GM10266 (cell line): Measurements from ENCODE around the gene NUBP2.

ENCODE experiments used
- DNase-seq: peaks from one replicate; pipeline ENCODE4 v3.0.0; 2012; ENCODE audit errors: extremely low spot score
- CTCF ChIP-seq: IDR thresholded peaks from 2 replicates; pipeline ENCODE4 v1.5.1; 2012; ENCODE audit warnings: mild to moderate bottlenecking, low read depth; ENCODE audit not compliant: control insufficient read depth, insufficient read depth; ENCODE audit errors: missing control alignments

The NUBP2 gene

GRCh38 chr16:1759511-1759910, 23.2 kb upstream of the NUBP2 start:
- no peak for DNase-seq
- TF ChIP-seq CTCF: no peak

- DNase-seq: no peak
- no peak for TF ChIP-seq CTCF
Measured at GRCh38 chr16:1760911-1761310, 21.8 kb upstream of the NUBP2 start.

GRCh38 chr16:1761751-1762150, 21.0 kb upstream of the NUBP2 start:
- TF ChIP-seq CTCF: no peak
- no peak for DNase-seq

- DNase-seq: no peak
- no peak for TF ChIP-seq CTCF
Measured at GRCh38 chr16:1762196-1762878, 20.4 kb upstream of the NUBP2 start.

- DNase-seq: no peak
- no peak for TF ChIP-seq CTCF
Measured at GRCh38 chr16:1762879-1763520, 19.8 kb upstream of the NUBP2 start.

GRCh38 chr16:1763521-1764511, 18.9 kb upstream of the NUBP2 start:
- TF ChIP-seq CTCF: no peak
- DNase-seq: no peak
